Measurements from ENCODE around the gene UBE2R2.

DNA sequence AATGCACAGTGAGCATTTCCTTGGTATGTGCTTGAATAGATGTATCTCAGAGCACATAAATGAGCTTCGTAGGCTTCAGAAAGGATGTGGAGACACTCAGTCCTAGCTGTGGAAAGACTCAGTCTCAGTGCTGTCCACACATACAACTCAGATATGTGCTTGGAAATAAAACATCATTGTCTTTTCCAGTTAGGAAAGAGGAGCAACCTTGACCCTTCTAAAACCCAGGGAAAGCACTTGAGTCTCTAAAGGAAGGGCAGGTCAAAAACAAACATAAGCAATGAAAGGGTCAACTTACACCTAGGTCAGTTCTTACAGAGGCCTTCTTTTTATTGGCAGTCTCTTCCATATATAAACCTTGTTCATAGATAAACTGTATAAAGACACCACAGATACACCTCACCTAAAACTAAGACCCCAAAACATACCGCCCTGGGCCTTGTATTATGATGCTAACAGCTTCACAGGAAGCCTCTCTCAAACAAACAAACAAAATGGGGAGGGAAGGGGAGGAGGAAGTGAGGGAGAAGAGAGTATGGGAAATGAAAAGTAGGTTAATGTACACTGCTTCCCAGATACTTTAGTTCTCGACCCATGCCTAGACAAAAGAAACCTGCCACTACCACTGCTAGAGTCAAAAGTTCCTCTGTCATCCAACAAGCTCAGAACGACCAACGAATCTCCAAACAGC is 117.4 kb downstream of the UBE2R2 start:
- TF ChIP-seq, protein P1, sequence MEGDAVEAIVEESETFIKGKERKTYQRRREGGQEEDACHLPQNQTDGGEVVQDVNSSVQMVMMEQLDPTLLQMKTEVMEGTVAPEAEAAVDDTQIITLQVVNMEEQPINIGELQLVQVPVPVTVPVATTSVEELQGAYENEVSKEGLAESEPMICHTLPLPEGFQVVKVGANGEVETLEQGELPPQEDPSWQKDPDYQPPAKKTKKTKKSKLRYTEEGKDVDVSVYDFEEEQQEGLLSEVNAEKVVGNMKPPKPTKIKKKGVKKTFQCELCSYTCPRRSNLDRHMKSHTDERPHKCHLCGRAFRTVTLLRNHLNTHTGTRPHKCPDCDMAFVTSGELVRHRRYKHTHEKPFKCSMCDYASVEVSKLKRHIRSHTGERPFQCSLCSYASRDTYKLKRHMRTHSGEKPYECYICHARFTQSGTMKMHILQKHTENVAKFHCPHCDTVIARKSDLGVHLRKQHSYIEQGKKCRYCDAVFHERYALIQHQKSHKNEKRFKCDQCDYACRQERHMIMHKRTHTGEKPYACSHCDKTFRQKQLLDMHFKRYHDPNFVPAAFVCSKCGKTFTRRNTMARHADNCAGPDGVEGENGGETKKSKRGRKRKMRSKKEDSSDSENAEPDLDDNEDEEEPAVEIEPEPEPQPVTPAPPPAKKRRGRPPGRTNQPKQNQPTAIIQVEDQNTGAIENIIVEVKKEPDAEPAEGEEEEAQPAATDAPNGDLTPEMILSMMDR (tag by site-specific recombination; IDR thresholded peaks at IDR 0.05): no peak
- TF ChIP-seq ZNF501 (tag by site-specific recombination; IDR thresholded peaks at IDR 0.05) (no peak), ZNF292 (tag by site-specific recombination; IDR thresholded peaks at IDR 0.05; ENCODE audit: borderline replicate concordance, low read depth) (no peak), ZBTB7A (tag by site-specific recombination; IDR thresholded peaks at IDR 0.05; ENCODE audit: low read depth) (no peak), ZNF146 (tag by site-specific recombination; IDR thresholded peaks at IDR 0.05) (no peak)
